CD14-positive monocyte (primary cell): Measurements from ENCODE around the gene PDE6C. TPM values are rescaled to one million over a fixed set of nuclear protein-coding genes. Genes with fewer than 3 reads are reported as not detected.

ENCODE experiments used
- DNase-seq, 3 donors: peaks; one replicate each; pipeline ENCODE4 v3.0.0-alpha.2; 2011 to 2022
- H2AFZ ChIP-seq: 2 replicates; pipeline ENCODE4 v1.6.0; 2012; ENCODE audit warnings: mild to moderate bottlenecking, low read depth, low read length, inconsistent platforms; ENCODE audit not compliant: insufficient read depth, poor library complexity, severe bottlenecking
- H3K27ac ChIP-seq, 2 donors: 1 replicate in 1 of 2; 2 replicates in 1 of 2; pipeline ENCODE4 v1.5.1; 2012 to 2013; ENCODE audit warnings: low read length in 2 of 2, control low read depth in 1 of 2, inconsistent platforms in 1 of 2, low read depth in 1 of 2, mild to moderate bottlenecking in 1 of 2
- H3K27me3 ChIP-seq, 2 donors: one replicate each; pipeline versions ENCODE4 v1.6.0 to v1.6.1; 2011 to 2013; ENCODE audit warnings: low read length in 2 of 2; ENCODE audit not compliant: control insufficient read depth in 2 of 2, insufficient read depth in 2 of 2
- H3K36me3 ChIP-seq, 2 donors: replicated peaks in 1 of 2; 1 replicate in 1 of 2; 2 replicates in 1 of 2; pipeline versions ENCODE4 v1.5.1 to v1.6.1; 2012 to 2013; ENCODE audit warnings: low read length in 2 of 2, control low read depth in 1 of 2, inconsistent platforms in 1 of 2, mild to moderate bottlenecking in 1 of 2; ENCODE audit not compliant: insufficient read depth in 2 of 2, control insufficient read depth in 1 of 2
- H3K4me1 ChIP-seq, 2 donors: 1 replicate in 1 of 2; 2 replicates in 1 of 2; pipeline versions ENCODE4 v1.5.1 to v1.6.1; 2012 to 2013; ENCODE audit warnings: low read length in 2 of 2, control low read depth in 1 of 2, inconsistent platforms in 1 of 2, mild to moderate bottlenecking in 1 of 2, moderate library complexity in 1 of 2; ENCODE audit not compliant: insufficient read depth in 2 of 2, control insufficient read depth in 1 of 2
- H3K4me2 ChIP-seq: replicated peaks from 2 replicates; pipeline ENCODE3; 2012; ENCODE audit warnings: low read length, moderate library complexity, mild to moderate bottlenecking; ENCODE audit not compliant: poor library complexity, severe bottlenecking; ENCODE audit errors: extremely low read depth
- H3K4me3 ChIP-seq, 3 experiments: fragments of 200-600 bp in 1 of 3; sonication (generic) in 1 of 3; replicated peaks in 1 of 3; 1 replicate in 2 of 3; 2 replicates in 1 of 3; pipeline ENCODE4 v1.5.1; 2011 to 2013; ENCODE audit warnings: low read length in 3 of 3, mild to moderate bottlenecking in 3 of 3, control low read depth in 2 of 3, low read depth in 2 of 3, inconsistent platforms in 1 of 3, moderate library complexity in 1 of 3
- H3K79me2 ChIP-seq: 2 replicates; pipeline ENCODE4 v1.6.0; 2012; ENCODE audit warnings: mild to moderate bottlenecking, control low read depth, inconsistent platforms, low read length, moderate library complexity; ENCODE audit not compliant: insufficient read depth
- H3K9ac ChIP-seq: 2 replicates; pipeline ENCODE4 v1.6.0; 2017; ENCODE audit warnings: low read length, mild to moderate bottlenecking; ENCODE audit not compliant: insufficient read depth, poor library complexity, severe bottlenecking
- H3K9me3 ChIP-seq, 2 donors: replicated peaks in 1 of 2; 1 replicate in 1 of 2; 2 replicates in 1 of 2; pipeline versions ENCODE4 v1.5.1 to v1.6.1; 2012 to 2013; ENCODE audit warnings: low read length in 2 of 2, control low read depth in 1 of 2; ENCODE audit not compliant: control insufficient read depth in 1 of 2, insufficient read depth in 1 of 2
- H4K20me1 ChIP-seq: 2 replicates; pipeline ENCODE4 v1.6.0; 2012; ENCODE audit warnings: mild to moderate bottlenecking, low read length, control low read depth, moderate library complexity; ENCODE audit not compliant: insufficient read depth
- H3K27ac Mint-ChIP-seq, 7 donors: one replicate each; pipeline ENCODE4 v1.8.0; 2020; ENCODE audit warnings: mild to moderate bottlenecking in 7 of 7, mixed read lengths in 7 of 7, moderate library complexity in 6 of 7, inconsistent platforms in 2 of 7
- H3K27me3 Mint-ChIP-seq, 3 donors: one replicate each; pipeline ENCODE4 v1.8.0; 2021 to 2022; ENCODE audit warnings: low read depth in 3 of 3, mild to moderate bottlenecking in 3 of 3, mixed read lengths in 3 of 3, moderate library complexity in 3 of 3, inconsistent platforms in 1 of 3
- H3K36me3 Mint-ChIP-seq, 2 donors: one replicate each; pipeline ENCODE4 v1.8.0; 2020; ENCODE audit warnings: mixed read lengths in 2 of 2, inconsistent platforms in 1 of 2, mild to moderate bottlenecking in 1 of 2
- H3K4me1 Mint-ChIP-seq: one replicate; pipeline ENCODE4 v1.8.0; 2020; ENCODE audit warnings: mild to moderate bottlenecking, mixed read lengths
- H3K4me3 Mint-ChIP-seq, 2 donors: one replicate each; pipeline ENCODE4 v1.8.0; 2020; ENCODE audit warnings: mild to moderate bottlenecking in 2 of 2, mixed read lengths in 2 of 2, moderate library complexity in 1 of 2
- H3K9me3 Mint-ChIP-seq, 7 donors: one replicate each; pipeline ENCODE4 v1.8.0; 2020 to 2022; ENCODE audit warnings: mixed read lengths in 7 of 7, mild to moderate bottlenecking in 6 of 7, moderate library complexity in 6 of 7, inconsistent platforms in 2 of 7
- CTCF ChIP-seq: fragments of 200-600 bp; IDR thresholded peaks from one replicate; pipeline ENCODE4 v1.8.0; 2022; ENCODE audit warnings: antibody characterized with exemption, mild to moderate bottlenecking
- WGBS: methylation state at CpG from one replicate; pipeline ENCODE4 v1.1.5; 2013; ENCODE audit warnings: missing lambda C conversion rate; ENCODE audit not compliant: insufficient coverage; 5-methylcytosine and 5-hydroxymethylcytosine counted together
- intact Hi-C, 2 donors: fragments of 100-400 bp; cut with micrococcal nuclease; formaldehyde crosslinking; loops; one replicate each; pipeline versions ENCODE4 v1.15.0 to v1.15.1; 2023
- polyA plus RNA-seq, 3 donors: library from polyadenylated mRNA; depleted of rRNA in 1 of 3; unstranded in 2 of 3; stranded (reverse) in 1 of 3; fragments of 300-500 nt in 2 of 3; fragments of >200 nt in 1 of 3; fragmentation: Illumina TruSeq in 2 of 3; gene quantifications; 1 replicate in 2 of 3; 2 replicates in 1 of 3; pipeline ENCODE4 v1.2.3, GENCODE V29; 2012 to 2021

Gene PDE6C
- polyA plus RNA-seq, 3 donors = not detected

- Histone ChIP-seq H3K9ac (no peak overlapping the region), H3K36me3 (no peaks in the 10 kb centered on the region), H2AFZ (peak overlapping the region; percentile 2), H3K4me3 (peak overlapping the region in 2 of 3 experiments; percentile 12 to 81), H3K4me1 (peaks cover 54 to 66% of the 10 kb centered on the region in 2 donors), H3K27me3 (peaks cover 19 to 37% of the 10 kb centered on the region in 2 donors), H3K27ac (no peak overlapping the region), H4K20me1 (no peaks in the 10 kb centered on the region), H3K9me3 (peaks cover 0 to 3% of the 10 kb centered on the region in 2 donors), H3K79me2 (no peaks in the 10 kb centered on the region), H3K4me2 (peak overlapping the region; percentile 93)
- no peak for TF ChIP-seq CTCF
- intact Hi-C loops = no loop called here
- Mint-ChIP-seq H3K4me3 (peak overlapping the region; percentile 93 to 99), H3K4me1 (peaks cover 62% of the 10 kb centered on the region), H3K27ac (no peak overlapping the region), H3K36me3 (peaks cover 7 to 15% of the 10 kb centered on the region in 2 donors), H3K9me3 (peaks cover 0 to 14% (median 7%) of the 10 kb centered on the region in 7 donors), H3K27me3 (peaks cover 36 to 52% (median 41%) of the 10 kb centered on the region in 3 donors)
- DNase-seq = no peak
- WGBS = 15% methylated on average over 18 of the region's 21 CpGs
Observed at GRCh38 chr10:93568105-93568390, 44.3 kb upstream of the PDE6C start.

GRCh38 chr10:93570383-93570782, 42.0 kb upstream of the PDE6C start:
- Histone ChIP-seq H3K9ac (no peak overlapping the region), H3K79me2 (no peaks in the 10 kb centered on the region), H3K4me2 (no peak overlapping the region), H3K27me3 (peaks cover 19 to 37% of the 10 kb centered on the region in 2 donors), H3K4me1 (peaks cover 55 to 72% of the 10 kb centered on the region in 2 donors), H4K20me1 (no peaks in the 10 kb centered on the region), H3K36me3 (no peaks in the 10 kb centered on the region), H2AFZ (no peak overlapping the region), H3K9me3 (peaks cover 0 to 3% of the 10 kb centered on the region in 2 donors), H3K4me3 (no peak overlapping the region), H3K27ac (no peak overlapping the region)
- Mint-ChIP-seq H3K4me1 (peaks cover 63% of the 10 kb centered on the region), H3K4me3 (peak overlapping the region in 1 of 2 donors; percentile 67), H3K27me3 (peaks cover 36 to 54% (median 41%) of the 10 kb centered on the region in 3 donors), H3K9me3 (peaks cover 0 to 14% (median 7%) of the 10 kb centered on the region in 7 donors), H3K36me3 (peaks cover 7 to 15% of the 10 kb centered on the region in 2 donors), H3K27ac (no peak overlapping the region)
- WGBS = 100% methylated on average over 1 of the region's 3 CpGs
- no peak for TF ChIP-seq CTCF
- DNase-seq = no peak
- intact Hi-C loops = no loop called here
